NOMO-1 (cell line): ENCODE results near the gene SAC3D1.
"Not testable (repeated sequence)": the region's sequence is repeated elsewhere in the genome, so short reads cannot be mapped to it uniquely, and the experiment has no call there.

ENCODE experiments used
- DNase-seq, 2 experiments: peaks; one replicate each; lab custom pipeline; 2025; ENCODE audit not compliant: unreplicated experiment in 2 of 2; lab: John Stamatoyannopoulos, UW

Gene SAC3D1

GRCh38 chr11:65023502-65023901 lies 17.5 kb upstream of the SAC3D1 start:
- not testable (repeated sequence) for DNase-seq

DNA sequence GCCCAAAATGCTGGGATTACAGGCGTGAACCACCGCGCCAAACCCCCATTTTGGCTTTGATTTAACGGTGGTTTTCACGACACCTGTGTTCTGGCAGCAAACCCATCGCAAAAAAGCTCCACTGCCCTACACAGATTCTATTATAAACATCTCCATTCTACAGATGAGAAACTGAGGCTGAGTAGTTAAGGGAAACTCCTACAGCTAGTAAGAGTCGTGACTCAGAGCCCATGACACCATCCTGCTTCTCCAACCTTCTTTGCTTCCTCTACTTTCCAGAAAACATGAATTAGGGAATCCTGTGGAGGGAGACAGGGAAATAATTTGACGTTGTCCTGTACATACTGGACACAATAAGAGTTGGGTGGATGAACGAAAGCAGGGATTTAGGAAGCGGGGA lies 14.2 kb upstream of the SAC3D1 start:
- DNase-seq, result no peak

DNA sequence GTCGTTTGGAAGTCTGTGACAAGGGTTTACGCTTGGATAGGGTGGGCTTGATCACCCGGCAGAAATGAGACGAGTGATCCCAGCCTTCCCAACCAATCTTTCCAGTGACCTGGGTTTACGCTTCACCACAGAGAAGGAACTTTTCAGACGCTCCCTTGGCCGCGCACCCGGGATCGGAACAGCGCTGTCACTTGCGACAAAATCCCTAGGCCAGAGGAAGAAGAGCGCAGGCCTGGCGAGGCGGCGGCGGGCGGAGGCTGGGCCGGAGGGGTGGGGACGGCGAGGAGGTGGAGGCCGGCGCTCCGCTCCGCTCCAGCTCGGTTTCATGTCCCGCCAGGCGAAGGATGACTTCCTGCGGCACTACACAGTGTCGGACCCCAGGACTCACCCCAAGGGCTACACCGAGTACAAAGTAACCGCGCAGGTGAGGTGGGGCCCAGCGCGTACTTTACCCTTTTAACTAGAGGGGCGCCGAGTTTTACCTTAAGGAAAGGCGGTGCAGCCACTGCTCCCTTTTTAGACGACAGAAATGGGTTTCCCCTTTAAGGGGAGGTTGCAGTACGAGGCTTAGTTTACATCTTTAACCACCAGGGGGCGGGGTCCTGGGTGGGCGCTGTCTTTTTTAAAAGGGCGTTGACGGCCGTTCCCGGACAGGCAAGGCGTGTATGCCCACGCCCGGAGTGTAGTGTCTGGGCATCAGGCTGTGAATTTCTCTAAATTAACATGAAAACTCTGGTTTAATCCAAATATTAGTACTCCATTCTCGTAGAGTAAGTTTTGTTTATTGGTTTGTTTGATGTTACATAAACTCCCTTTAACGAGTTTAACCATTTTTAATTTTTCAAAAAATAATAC lies 13.6 kb upstream of the SAC3D1 start, which contains the start of gene SNX15:
Gene SNX15 (plus strand): TSS at position 227 of the 855 bp plus-strand sequence. CDS start 99 bp downstream, at position 326.
- peak; percentile 98 for DNase-seq

- DNase-seq, result no peak
Measured at GRCh38 chr11:65032216-65032615, 8.8 kb upstream of the SAC3D1 start.

GRCh38 chr11:65034423-65034822 lies 6.6 kb upstream of the SAC3D1 start:
- no peak for DNase-seq

DNA sequence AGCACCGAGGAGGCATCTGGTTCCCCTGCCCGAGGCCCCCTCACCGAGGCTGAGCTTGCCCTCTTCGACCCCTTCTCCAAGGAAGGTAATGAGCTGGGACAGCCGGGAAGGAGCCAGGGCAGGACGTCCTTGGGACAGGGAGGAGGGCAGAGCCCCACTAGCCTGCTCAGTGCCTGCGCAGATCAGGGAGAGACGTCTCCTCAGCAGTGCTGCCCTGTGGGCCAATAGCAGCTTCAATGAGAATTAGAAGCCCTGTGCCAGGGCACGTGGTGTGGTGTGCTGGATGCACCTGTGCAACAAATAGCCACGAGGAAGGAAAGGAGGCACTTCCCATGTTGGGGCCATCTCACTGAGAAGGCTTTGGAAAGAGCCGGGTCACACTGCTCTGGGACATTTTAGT lies 5.4 kb upstream of the SAC3D1 start:
- DNase-seq, result no peak

DNA sequence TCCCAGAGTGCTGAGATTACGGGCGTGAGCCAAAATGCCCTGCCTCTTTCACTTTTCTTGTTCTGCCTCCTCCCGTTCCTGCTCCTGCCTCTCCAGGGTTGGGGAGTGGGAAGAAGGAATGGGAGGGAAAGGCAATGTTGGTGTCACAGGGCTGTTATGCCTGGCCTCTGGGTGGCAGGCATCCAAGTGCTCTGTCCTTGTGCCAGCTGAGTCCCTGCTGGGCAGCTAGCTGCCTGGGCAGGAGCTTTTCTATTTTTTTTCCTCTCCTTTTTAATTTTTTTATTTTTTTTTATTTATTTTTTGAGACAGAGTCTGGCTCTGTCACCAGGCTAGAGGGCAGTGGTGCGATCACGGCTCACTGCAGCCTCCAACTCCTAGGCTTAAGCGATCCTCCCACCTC lies 4.1 kb upstream of the SAC3D1 start:
- no peak for DNase-seq

- DNase-seq, result no peak
Measured at GRCh38 chr11:65040520-65040846, 527 bp upstream of the SAC3D1 start.

- DNase-seq, result no peak
Measured at GRCh38 chr11:65042891-65043290, 1.9 kb downstream of the SAC3D1 start.

DNA sequence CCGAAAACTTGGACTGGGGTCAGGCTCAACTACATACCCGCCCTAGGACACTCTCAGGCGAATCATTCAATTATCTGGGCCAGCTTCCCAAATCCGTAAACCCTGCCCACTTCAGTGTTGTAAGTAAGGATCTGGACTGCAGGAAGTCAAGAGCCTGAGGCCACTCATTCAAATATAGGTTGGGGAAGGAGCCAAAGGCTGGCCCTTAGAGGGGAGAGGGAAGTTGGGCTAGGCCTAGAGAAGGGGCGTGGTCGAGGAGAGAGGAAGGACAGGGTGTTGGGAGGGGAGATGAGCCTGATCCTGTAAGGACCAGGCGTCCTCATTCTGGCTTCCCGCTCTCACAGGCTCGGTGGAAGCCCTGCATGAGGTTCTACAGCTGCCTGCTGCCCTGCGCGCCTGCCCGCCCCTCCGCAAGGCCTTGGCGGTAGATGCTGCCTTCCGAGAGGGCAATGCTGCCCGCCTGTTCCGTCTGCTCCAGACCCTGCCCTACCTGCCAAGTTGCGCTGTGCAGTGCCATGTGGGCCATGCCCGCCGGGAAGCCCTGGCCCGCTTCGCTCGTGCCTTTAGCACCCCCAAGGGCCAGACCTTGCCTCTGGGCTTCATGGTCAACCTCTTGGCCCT lies 3.0 kb downstream of the SAC3D1 start:
- peak; percentile 50 to 59 for DNase-seq

- DNase-seq, result no peak
Measured at GRCh38 chr11:65045061-65045460, 4.1 kb downstream of the SAC3D1 start.

DNA sequence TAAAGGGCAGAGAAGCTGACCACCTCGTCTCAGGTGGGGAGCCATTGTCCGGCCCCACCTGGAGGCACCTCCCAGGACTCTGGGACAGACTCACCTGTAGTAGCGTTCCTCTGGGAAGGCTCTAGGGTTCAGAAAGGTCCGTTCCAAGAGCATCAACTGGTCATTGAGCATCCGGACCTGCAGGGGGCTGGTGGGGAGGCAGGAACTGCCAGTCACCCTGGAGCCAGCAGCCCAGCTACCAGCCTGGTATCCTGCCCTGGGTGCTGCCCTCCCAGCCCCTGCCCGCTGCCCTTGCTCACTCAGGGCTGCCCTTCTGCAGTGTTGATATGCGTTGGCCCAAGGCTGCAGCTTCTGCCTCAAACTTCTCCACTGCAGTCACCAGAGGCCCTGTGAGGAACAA lies 4.7 kb downstream of the SAC3D1 start:
- DNase-seq, result no peak

DNA sequence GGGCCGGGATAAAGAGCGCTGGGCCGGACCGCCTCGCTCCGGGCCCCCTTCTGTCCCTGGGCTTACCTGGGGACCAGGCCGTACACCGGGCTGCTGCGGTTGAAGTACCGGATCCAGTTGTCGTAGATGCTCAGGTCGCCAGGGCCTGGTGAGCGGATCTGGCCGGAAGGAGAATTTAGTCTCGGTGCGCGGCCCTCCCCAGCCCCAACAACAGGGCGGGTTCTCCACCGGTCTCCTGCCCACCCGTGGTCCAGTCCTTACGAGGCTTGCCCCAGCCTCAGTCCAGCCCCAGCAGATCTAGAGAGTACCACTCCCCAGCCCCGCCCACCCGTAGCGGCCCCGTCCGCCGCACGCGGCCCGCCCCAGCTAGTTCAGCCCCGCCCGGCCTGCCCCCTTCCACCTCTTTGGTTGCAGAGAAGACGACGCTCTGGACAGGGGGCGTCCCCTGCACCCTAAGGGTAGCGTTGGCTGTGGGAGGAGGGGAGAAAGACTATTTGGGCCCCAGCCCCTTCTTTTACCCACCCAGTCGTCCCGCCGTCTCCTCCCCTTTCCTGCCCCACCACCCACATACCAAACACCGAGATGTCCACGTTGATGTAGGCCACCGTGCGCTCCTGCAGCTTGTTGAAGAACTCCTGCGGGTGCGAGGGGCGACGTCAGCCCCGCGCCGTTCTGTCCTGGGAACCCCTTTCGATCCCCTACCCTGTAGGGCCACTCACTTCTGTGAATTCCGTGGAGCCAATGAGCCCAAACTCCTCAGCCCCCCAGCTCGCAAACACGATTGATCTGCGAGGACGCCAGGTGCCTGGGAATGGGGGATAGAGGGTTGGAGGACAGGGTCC lies 6.8 kb downstream of the SAC3D1 start:
- DNase-seq, result no peak

DNA sequence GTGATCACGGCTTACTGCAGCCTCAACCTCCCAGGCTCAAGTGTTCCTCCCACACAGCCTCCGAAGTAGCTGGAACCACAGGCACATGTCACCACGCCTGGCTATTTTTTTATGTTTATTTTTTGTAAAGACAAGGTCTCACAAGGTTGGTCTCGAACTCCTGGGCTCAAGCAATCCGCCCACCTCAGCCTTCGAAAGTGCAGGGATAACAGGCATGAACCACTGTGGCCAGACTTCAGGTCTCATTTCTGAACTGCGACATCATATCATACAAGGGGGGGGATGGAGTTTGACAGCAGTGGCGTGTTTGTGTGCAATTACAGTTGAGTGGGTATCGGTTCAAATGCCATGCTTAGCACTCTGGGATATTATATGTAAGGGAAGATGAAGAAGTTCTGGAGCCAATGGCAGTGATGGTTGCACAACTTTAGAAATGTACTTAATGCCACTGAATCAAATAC lies 10.4 kb downstream of the SAC3D1 start:
- no peak for DNase-seq

DNA sequence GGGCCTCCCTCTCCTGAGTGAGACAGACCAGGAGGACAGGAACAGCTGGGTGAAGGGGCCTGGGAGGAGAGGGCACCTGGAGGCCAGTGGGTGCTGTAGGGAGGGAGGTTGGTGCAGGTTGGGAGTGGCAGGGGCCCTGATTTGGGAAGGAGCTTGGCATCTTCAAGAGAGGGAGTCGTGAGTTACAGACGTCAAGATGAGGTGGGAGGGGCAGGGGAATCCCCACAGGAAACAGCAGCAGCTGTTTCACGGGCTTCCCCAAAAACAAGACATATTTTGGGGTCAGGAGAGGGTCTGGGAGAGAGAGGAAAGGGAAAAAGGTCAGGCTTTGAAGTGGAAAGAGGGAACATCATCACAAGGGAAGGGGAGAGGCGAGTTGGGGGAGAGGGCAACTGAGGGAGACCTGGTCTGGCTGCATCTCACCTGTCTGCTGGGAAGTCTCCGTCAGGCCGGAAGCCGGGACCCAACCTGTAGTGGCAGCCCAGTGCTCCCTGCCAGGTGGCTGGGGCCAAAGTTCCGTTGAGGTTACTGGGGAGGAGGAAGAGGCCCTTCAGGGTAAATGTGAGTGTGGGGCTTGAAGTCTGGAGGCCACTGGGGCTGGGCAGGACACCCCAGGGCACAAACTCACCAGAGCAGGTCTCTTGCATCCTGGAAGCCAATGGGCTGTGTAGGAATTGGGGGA lies 13.0 kb downstream of the SAC3D1 start:
- DNase-seq, result no peak

GRCh38 chr11:65055538-65055937 lies 14.5 kb downstream of the SAC3D1 start:
- no peak for DNase-seq

DNA sequence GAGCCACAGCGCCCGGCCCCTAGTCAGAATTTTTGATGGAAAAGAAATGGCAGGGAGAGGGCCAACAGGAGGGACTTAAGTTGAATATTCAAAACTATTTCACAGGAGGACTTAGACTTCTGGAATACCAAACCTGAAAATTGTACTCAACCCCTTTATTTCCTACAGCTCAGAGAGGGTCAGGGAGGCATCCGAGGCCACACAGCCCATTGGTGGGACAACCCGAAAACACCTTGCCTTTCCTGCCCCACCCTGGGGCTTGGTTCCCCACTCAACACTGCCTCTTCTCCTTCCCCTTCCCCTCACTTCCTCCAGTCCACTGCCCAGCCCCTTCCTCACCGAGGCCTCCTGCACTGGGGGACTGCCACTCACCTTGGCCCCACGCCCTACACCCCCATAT lies 16.0 kb downstream of the SAC3D1 start:
- DNase-seq, result no peak

GRCh38 chr11:65057526-65057925 lies 16.5 kb downstream of the SAC3D1 start:
- no peak for DNase-seq

GRCh38 chr11:65058012-65058411 lies 17.0 kb downstream of the SAC3D1 start:
- DNase-seq, result no peak

- no peak for DNase-seq
Measured at GRCh38 chr11:65058419-65059054, 17.5 kb downstream of the SAC3D1 start, which contains the start of gene NAALADL1. Gene NAALADL1, minus strand, starts transcription at chr11:65058553. Its CDS starts 32 bp downstream, at chr11:65058521.
